Esophagus squamous epithelium (tissue), 5 donors: ENCODE results near the gene FRYL. TPM values are rescaled to one million over a fixed set of nuclear protein-coding genes. Genes with fewer than 3 reads are reported as not detected.

ENCODE experiments used
- DNase-seq: peaks from one replicate; lab custom pipeline; 2025; lab: John Stamatoyannopoulos, UW
- H3K27ac ChIP-seq, 4 donors: fragments of 200-600 bp; sonication (generic); one replicate each; pipeline ENCODE4 v1.5.1; 2016 to 2019; ENCODE audit warnings: mild to moderate bottlenecking in 1 of 4
- H3K27me3 ChIP-seq, 4 donors: fragments of 200-600 bp; sonication (generic); 1 replicate in 3 of 4; 2 replicates in 1 of 4; pipeline versions ENCODE4 v1.5.1 to v1.6.0; 2017 to 2021; ENCODE audit warnings: antibody characterized with exemption in 1 of 4
- H3K36me3 ChIP-seq, 3 donors: fragments of 200-600 bp; sonication (generic); one replicate each; pipeline ENCODE4 v1.5.1; 2016 to 2019
- H3K4me1 ChIP-seq, 3 donors: fragments of 200-600 bp; sonication (generic); one replicate each; pipeline ENCODE4 v1.5.1; 2017 to 2019
- H3K4me3 ChIP-seq, 4 donors: fragments of 200-600 bp; sonication (generic); 1 replicate in 3 of 4; 2 replicates in 1 of 4; pipeline ENCODE4 v1.5.1; 2016 to 2019; ENCODE audit warnings: mild to moderate bottlenecking in 2 of 4, moderate library complexity in 1 of 4
- H3K9me3 ChIP-seq, 3 donors: fragments of 200-600 bp; sonication (generic); one replicate each; pipeline ENCODE4 v1.5.1; 2016 to 2019
- POLR2A ChIP-seq, 4 donors: fragments of 450-650 bp; IDR thresholded peaks; one replicate each; pipeline ENCODE4 v1.6.1; 2017; ENCODE audit warnings: antibody characterized with exemption in 4 of 4, mild to moderate bottlenecking in 4 of 4, moderate library complexity in 3 of 4
- WGBS, 2 donors: methylation state at CpG; one replicate each; pipeline ENCODE4 v1.1.5; 2018; 5-methylcytosine and 5-hydroxymethylcytosine counted together
- intact Hi-C: fragments of 100-400 bp; cut with DNase I; formaldehyde crosslinking; loops from one replicate; pipeline ENCODE4 v1.15.0; 2022
- total RNA-seq, 4 donors: library from RNA; depleted of rRNA; stranded (reverse); fragments of >200 nt; gene quantifications; one replicate each; pipeline ENCODE4 v1.1.0, GENCODE V29; 2016
- TF ChIP-seq, protein P1 (sequence below), 6 experiments: fragments of 450-650 bp in 4 of 6; fragments of 200-600 bp in 2 of 6; sonication (generic) in 2 of 6; IDR thresholded peaks; one replicate each; pipeline ENCODE4 v1.5.1; 2016 to 2019; ENCODE audit warnings: antibody characterized with exemption in 6 of 6, mild to moderate bottlenecking in 4 of 6, moderate library complexity in 4 of 6
- donor health status: DM: yes; HTN: yes; CAD: no.

The FRYL gene
- total RNA-seq, 4 donors from 2014 or later = 26.1 to 69.6 (median 38.1) TPM

DNA sequence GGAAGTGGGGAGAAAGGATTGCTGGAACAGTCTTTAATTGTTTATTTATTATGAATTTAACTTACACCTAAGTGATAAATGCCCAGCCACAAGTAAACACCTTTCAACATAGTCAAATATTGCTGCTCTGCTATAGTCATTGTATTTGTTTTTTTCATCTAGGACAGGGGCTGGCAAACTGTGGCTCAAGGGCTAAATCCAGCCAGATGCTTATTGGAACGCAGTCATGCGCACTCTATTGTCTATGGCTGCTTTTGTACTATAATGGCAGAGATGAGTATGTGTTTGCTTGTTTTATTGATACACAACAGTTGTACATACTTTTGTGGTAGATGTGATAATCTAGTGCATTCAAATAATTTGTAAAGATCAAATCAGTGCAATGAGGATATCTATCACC lies 194.7 kb downstream of the FRYL start:
- Histone ChIP-seq H3K36me3 (peaks cover 0 to 95% (median 0%) of the 10 kb centered on the region in 3 donors), H3K4me1 (no peaks in the 10 kb centered on the region), H3K4me3 (no peak overlapping the region), H3K9me3 (no peaks in the 10 kb centered on the region), H3K27ac (no peak overlapping the region), H3K27me3 (no peaks in the 10 kb centered on the region)
- DNase-seq = no peak
- TF ChIP-seq POLR2A (IDR thresholded peaks at IDR 0.05) = no peak
- TF ChIP-seq, protein P1, sequence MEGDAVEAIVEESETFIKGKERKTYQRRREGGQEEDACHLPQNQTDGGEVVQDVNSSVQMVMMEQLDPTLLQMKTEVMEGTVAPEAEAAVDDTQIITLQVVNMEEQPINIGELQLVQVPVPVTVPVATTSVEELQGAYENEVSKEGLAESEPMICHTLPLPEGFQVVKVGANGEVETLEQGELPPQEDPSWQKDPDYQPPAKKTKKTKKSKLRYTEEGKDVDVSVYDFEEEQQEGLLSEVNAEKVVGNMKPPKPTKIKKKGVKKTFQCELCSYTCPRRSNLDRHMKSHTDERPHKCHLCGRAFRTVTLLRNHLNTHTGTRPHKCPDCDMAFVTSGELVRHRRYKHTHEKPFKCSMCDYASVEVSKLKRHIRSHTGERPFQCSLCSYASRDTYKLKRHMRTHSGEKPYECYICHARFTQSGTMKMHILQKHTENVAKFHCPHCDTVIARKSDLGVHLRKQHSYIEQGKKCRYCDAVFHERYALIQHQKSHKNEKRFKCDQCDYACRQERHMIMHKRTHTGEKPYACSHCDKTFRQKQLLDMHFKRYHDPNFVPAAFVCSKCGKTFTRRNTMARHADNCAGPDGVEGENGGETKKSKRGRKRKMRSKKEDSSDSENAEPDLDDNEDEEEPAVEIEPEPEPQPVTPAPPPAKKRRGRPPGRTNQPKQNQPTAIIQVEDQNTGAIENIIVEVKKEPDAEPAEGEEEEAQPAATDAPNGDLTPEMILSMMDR (IDR thresholded peaks at IDR 0.05) = no peak
- intact Hi-C loops = no loop called here
- WGBS, 2 donors = 100% methylated on average over 2 of the region's 2 CpGs

DNA sequence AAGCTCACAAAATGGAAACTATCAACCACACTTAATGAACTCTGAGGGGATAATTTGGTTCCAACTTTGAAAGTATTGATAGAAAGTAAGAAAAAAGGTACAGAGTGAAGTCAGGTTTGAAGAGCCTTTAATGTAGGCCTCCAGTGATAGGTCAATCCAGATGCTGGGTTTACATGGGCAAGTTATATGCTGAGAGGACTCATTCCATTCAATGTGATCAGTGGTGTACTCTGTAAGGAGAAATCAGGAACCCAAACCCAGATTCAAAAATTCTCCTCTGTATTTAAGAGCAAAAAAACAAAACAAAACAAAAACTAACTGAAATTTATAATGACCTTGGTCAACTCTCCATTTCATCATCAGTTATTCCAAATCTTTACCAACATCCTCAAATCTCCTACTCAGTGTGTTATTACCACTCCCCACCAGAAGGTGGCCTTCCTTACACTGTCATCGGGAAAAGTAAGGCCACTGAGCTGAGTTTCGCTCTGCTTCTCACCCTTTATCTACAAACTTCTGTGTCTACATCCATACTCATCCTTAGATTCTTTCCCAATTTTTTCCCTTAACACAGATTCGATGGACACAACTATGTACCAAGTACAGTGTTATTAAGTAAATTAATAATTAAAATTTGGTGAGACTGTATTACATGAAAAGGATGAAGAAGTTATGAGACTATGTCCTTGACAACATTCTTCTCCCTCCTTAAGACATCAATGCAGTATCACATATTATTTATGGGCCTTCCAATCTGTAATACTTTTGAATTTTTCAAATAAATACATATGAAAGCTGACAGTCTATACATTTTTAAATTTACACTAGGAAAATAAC lies 201.7 kb downstream of the FRYL start:
- Histone ChIP-seq H3K36me3 (peaks cover 4 to 83% (median 6%) of the 10 kb centered on the region in 3 donors), H3K9me3 (no peaks in the 10 kb centered on the region), H3K27me3 (no peaks in the 10 kb centered on the region), H3K4me3 (no peak overlapping the region), H3K27ac (no peak overlapping the region), H3K4me1 (no peaks in the 10 kb centered on the region)
- intact Hi-C loops = loop anchor here (5.0 kb wide), 1 partner anchor 384 kb away; no protein-coding TSS in a partner anchor
- DNase-seq = no peak
- 9 to 13% methylated on average over 3 of the region's 3 CpGs for WGBS, 2 donors
- TF ChIP-seq POLR2A (IDR thresholded peaks at IDR 0.05) = no peak
- TF ChIP-seq, protein P1 (IDR thresholded peaks at IDR 0.05) = peak; percentile 83 to 92 (median 88)

DNA sequence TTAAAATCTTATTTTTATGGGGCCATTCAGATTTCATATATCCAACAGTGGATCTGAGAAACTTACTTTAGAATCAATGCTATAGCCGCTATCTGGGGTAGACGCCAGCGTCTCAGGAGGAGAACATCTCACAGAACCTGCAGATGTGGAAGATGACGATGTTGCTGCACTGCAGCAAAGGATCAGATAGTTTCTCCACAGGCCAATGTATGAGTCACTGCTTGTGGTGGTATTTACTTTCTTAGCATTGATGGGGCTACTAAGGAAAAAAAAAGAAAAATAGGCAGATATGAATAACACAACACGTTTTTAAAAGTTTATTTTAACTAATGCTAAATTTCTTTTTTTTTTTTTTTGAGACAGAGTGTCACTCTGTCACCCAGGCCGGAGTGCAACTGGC lies 204.1 kb downstream of the FRYL start:
- intact Hi-C loops = loop anchor here (5.0 kb wide), 1 partner anchor 386 kb away; no protein-coding TSS in a partner anchor
- no peaks in the 10 kb centered on the region for H3K9me3 ChIP-seq
- H3K27me3 ChIP-seq = no peaks in the 10 kb centered on the region
- TF ChIP-seq, protein P1 (IDR thresholded peaks at IDR 0.05) = no peak
- no peak for TF ChIP-seq POLR2A (IDR thresholded peaks at IDR 0.05)
- H3K36me3 ChIP-seq = peaks cover 4 to 83% (median 6%) of the 10 kb centered on the region in 3 donors
- DNase-seq = no peak
- WGBS, 2 donors = 84 to 86% methylated on average over 6 of the region's 6 CpGs
- H3K4me1 ChIP-seq = no peaks in the 10 kb centered on the region
- no peak overlapping the region for H3K4me3 ChIP-seq
- H3K27ac ChIP-seq = no peak overlapping the region

DNA sequence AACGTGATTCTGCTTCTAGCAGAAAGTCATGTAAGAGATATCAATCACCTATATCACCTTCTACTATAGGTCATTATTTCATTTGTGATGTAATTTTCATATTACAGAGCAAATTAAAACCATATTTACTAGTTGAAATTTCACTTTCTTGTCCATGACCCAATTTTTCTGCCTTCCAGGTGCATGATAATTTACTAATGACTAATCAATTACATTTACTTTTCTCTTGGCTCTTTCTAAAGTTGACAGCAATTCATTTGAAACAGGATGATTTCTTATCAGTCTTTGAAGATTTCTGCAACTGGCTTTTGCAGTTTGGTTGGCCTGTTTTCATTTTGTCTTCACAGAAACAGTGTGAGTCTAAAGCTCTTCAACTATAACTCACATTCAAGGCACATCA lies 208.6 kb downstream of the FRYL start:
- no peak for DNase-seq
- H3K4me3 ChIP-seq = no peak overlapping the region
- H3K27me3 ChIP-seq = no peaks in the 10 kb centered on the region
- 78 to 93% methylated on average over 1 of the region's 1 CpG for WGBS, 2 donors
- TF ChIP-seq, protein P1 (IDR thresholded peaks at IDR 0.05) = no peak
- no peak for TF ChIP-seq POLR2A (IDR thresholded peaks at IDR 0.05)
- H3K9me3 ChIP-seq = no peaks in the 10 kb centered on the region
- intact Hi-C loops = no loop called here
- H3K27ac ChIP-seq = no peak overlapping the region
- peaks cover 4 to 98% (median 6%) of the 10 kb centered on the region in 3 donors for H3K36me3 ChIP-seq
- H3K4me1 ChIP-seq = no peaks in the 10 kb centered on the region

DNA sequence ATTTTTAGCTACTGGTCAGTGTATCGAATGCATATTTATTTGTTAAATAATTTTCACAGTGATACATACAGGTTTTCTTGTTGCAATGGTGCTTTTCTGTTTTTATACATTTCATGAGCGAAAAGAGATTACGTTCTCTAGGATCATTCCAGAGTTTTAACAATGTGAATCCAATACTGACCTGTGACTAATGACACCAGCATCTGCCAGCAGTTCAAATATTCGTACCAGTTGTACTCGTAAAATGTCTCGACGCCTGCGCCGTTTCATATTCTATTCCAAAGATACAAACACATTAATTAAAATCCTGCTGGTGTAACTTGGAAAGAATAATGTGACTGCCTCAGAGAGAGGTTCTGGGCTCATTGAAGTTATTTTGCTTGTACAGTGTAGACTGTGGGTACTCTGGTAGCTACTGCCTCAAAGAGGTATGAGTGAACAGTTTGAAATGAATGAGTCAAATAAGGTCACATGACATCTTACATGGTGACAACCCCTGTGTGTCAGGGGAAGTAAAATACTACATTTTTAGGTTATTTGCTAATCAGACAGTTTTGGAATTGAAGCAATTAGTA lies 209.3 kb downstream of the FRYL start:
- Histone ChIP-seq H3K4me3 (no peak overlapping the region), H3K36me3 (peaks cover 4 to 98% (median 6%) of the 10 kb centered on the region in 3 donors), H3K4me1 (no peaks in the 10 kb centered on the region), H3K27me3 (no peaks in the 10 kb centered on the region), H3K27ac (no peak overlapping the region), H3K9me3 (no peaks in the 10 kb centered on the region)
- WGBS, 2 donors = 93 to 97% methylated on average over 9 of the region's 9 CpGs
- intact Hi-C loops = no loop called here
- no peak for DNase-seq
- TF ChIP-seq, protein P1 (IDR thresholded peaks at IDR 0.05) = no peak
- no peak for TF ChIP-seq POLR2A (IDR thresholded peaks at IDR 0.05)
